Measurements from ENCODE around the gene IMMP2L.
"Not testable (repeated sequence)": the region's sequence is repeated elsewhere in the genome, so short reads cannot be mapped to it uniquely, and the experiment has no call there.

Gene IMMP2L

DNA sequence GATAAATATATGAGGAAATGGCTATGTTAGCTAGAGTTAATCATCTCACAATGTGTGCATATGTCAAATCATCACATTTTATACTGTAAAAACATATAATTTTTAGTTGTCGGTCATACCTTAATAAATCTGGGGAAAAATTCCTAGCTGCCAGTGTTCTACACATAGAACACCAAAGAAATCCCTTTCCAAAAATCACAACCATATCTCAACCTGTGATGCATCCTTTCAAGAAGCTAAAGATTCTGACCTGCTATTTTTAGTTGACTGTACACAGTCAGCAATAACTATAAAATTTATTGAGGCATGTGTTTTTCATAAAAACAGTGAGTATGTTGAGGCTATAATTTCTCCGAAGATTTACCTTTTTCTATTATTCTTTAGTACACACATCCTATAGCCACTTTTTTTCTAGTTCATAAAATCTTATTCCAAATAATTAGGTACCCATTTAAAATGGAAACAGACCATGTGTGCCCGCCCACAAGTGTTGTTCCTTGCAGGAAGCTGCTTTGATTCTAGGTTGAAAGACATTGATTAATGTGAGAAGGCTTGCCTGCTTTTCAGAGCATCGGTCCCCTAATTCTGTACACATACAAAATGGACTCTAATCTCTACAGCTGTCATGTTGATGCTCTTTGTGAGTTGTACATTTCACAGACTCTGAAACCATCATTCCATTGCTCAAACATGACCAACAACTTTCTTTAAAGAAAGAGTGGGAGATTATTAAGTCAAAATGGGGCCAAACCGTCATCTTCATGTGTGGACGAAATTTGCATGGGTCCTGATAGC lies 588.9 kb downstream of the IMMP2L start:
- no peak for DNase-seq

- no peak for DNase-seq
Observed at GRCh38 chr7:110964775-110965174, 597.5 kb downstream of the IMMP2L start.

GRCh38 chr7:110962826-110963225 lies 599.5 kb downstream of the IMMP2L start:
- no peak for DNase-seq

- no peak for DNase-seq
Observed at GRCh38 chr7:110962374-110962773, 599.9 kb downstream of the IMMP2L start.

- DNase-seq, result no peak
Observed at GRCh38 chr7:110960811-110961210, 601.5 kb downstream of the IMMP2L start.

GRCh38 chr7:110948280-110948679 lies 614.0 kb downstream of the IMMP2L start:
- no peak for DNase-seq

- no peak for DNase-seq
Observed at GRCh38 chr7:110947408-110947807, 614.9 kb downstream of the IMMP2L start.

GRCh38 chr7:110944966-110945644 lies 617.2 kb downstream of the IMMP2L start:
- no peak for DNase-seq

- no peak for DNase-seq
Observed at GRCh38 chr7:110944448-110944847, 617.8 kb downstream of the IMMP2L start.

DNA sequence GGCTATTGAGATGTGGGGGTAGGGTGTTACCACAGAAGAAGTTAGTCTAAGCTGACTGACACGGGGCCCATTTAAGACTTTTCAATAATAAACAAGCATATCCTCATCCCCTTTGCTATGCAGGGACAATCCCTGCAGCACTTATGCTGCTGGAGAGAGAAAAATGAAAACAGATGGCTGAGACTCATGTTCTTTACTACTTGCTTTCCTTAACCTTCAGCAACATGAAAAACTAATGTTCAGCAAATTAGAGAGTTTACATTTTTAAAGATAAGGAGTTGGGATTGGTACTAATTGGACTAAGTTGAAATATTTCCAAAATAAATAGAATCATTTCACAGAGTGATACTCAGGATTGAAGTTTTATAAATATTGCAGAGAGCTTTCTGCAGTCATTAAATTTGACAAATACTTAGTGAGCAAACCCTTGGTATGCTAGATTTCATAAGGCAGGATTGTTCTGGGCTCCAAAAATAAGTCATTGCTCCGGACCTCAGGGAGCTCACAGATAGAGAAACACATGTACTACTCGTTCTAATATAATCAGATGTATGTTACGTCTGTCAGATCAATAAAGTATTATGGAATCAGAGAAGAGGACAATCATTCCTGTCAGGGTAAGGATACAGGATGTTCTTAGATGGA lies 618.5 kb downstream of the IMMP2L start:
- DNase-seq, result no peak

- DNase-seq, result no peak
Observed at GRCh38 chr7:110941385-110941784, 620.9 kb downstream of the IMMP2L start.

DNA sequence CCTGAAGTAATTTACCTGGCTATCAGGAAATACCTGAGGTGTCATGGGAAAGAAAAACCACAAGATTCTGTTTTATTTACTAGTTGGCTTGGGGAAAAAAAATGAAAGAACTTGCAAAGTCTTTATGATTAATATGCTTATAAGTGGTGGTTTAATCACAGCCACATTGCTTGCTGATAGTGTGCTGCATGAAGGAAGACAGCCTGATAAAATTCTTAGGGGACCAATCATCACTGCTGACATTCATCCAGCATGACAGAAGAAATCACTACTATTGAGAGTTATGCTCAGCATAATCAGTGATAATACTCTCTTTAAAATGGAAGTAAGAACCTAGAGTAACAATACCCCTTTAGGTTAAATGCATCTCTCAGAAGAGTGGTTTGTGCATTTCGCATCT lies 621.5 kb downstream of the IMMP2L start:
- no peak for DNase-seq

GRCh38 chr7:110938165-110938564 lies 624.1 kb downstream of the IMMP2L start:
- no peak for DNase-seq

DNA sequence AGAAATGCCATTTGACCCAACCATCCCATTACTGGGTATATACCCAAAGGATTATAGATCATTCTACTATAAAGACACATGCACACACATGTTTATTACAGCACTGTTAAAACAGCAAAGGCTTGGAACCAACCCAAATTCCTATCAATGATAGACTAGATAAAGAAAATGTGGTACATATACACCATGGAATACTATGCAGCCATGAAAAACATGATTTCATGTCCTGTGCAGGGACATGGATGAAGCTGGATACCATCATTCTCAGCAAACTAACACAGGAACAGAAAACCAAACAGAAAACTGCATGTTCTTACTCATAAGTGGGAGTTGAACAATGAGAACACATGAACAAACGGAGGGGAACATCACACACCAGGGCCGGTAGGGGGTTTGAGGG lies 625.6 kb downstream of the IMMP2L start:
- not testable (repeated sequence) for DNase-seq

DNA sequence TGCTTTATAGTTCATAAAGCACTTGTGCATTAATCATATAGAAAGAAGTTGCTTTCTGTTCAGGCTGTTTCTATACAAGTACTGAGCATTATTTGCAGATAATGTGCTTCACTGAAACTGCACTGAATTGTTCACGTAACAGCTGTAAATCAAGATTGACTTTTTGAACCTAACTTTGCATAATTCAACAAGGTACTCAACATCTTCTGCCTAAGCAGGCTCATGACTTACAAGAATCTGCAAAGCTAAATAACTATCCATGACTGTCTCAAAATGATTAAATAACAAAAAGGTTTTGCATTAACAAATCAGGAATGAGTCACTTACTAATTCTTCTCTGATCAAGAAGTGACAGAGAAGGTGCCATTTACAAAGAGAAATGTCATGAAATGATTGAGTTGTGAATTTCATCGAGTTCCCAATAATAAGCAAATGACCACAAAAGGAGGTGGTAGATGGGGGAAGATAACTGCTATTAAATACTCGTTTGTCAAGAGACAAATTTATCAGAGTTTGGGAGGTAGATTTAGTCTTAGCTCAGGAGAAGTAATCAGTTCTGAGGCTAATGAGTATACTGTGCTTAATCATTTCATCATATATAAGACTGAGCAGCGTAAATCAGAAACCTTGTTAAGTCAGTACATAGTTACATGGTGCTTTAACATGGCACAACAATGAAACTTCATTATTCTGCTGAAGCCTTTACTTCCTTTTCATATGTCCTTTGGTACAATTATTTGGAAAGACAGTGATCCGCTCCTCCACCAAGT lies 632.6 kb downstream of the IMMP2L start:
- DNase-seq, result no peak

DNA sequence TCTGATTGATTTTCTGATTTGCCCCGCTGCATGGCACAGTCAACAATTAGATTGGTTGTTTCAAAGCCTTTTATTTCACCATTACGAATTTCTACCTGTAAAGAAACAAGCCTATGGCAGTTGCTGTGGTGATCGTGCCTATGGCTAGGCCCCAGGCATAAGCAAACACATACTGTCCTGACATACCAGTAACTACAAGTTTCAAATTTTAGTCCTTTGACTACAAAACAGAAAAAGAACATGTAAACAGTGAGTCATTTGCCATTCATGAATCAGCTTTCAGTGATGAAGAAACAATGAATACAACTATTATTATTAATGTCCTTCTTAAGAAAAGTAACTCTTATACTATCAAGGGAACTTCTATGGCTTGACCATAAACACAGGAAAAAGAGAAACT lies 639.4 kb downstream of the IMMP2L start:
- DNase-seq, result no peak

- no peak for DNase-seq
Observed at GRCh38 chr7:110921595-110922151, 640.6 kb downstream of the IMMP2L start.

DNA sequence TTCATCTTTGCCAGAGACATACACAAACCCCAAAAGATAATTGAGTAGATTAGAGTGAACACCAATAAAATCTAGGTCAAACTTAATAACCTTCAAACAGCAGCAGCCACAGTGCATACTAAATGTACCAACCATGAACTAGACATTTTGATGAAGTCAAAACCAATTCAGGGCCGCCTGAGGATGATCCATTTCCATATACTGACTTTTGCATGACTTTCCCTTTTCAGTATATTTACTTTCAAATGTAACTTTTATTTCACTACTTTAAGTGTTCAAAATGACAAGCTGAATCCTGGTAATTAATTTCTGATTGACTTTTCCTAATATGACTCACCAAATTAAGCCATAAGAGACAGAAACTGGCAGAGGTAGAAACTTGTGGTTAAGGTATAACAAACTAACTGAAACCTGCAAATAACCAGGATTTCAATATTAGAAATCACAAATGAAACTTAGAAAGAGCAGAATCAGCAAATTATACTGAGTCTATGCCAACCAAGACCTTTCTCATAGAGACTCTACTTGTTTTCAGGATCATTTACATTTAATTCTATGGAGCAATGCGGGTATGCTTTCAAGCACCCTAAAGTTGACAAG lies 643.2 kb downstream of the IMMP2L start:
- DNase-seq, result no peak

- no peak for DNase-seq
Observed at GRCh38 chr7:110914263-110914662, 648.0 kb downstream of the IMMP2L start.

DNA sequence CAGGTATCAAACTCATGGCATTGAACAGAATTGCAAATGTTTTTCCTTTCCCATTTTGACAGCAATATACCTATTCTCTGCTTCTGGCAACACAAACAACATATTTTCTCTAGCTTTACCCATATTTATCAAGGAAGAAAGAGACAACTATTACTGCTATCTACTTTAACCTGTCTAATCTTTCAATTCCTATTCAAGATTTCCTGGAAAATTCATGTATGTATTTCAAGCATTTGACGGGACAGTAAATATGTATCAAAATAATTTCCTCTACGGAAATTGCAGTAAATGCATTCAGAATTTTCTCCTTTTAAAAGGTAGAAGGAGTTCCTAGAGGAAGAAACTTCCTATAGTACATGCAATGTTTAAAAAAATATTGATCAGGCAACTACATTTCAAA lies 650.7 kb downstream of the IMMP2L start:
- no peak for DNase-seq

DNA sequence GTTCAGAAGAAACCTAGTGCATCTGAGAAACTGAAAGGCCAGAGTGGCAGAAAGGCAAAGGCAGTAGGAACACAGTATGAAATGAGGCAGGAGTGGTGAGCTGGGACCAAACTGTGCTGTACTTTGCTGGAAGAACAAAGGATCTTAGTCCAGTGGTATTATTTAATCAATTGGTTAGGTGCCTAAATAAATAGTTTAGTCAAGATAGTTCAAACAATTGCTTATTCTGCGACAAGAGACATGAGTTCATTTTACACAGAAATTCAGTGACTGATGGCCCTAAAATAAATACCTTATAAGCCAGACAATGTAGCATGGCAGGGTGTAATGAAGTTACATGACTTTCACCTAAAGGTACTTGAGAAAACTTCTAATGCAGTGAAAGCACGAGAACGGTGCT lies 653.2 kb downstream of the IMMP2L start:
- no peak for DNase-seq

Measured in inflammatory macrophage (primary cell).